NCI-H2196 treated with DMSO at 0.1 percent for 48 hours (cell line): ENCODE results near the gene LRRC1.
A peak's percentile ranks its signal among the peaks of the same experiment; 100 is the strongest.
"Not testable (repeated sequence)": the region's sequence is repeated elsewhere in the genome, so short reads cannot be mapped to it uniquely, and the experiment has no call there.

Experiments
- DNase-seq: peaks from one replicate; lab custom pipeline; 2025; ENCODE audit not compliant: unreplicated experiment; lab: John Stamatoyannopoulos, UW

LRRC1 gene

DNA sequence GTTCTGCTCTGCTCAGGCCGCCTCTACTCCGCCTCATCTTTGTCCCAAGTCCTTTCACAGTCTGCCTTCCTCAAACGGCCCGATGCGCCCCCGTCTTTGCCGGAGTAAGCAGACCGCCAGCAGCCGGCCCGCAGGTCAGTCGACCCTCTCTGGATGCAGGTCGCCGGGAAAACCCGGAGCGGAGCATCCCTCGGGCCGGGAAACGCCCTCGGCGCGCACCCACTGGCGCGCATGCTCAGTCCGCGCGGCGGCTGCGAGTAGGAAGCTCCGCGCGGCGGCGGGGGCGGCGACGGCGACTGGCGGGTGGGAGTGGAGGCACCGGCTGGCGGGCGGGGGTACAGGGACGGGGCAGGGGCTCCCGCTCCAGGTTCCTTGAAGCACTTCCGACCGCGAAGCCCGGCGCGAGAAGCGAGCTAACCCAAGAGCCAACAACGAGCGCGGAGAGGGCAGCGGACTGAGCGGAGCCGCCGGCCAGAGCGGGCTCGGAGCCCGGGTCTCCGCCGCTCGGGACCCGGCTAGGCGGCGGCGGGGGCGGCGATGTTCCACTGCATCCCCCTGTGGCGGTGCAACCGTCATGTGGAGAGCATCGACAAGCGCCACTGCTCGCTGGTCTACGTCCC, at the start of gene LRRC1:
Gene LRRC1 (plus strand): TSS at position 286 of the 620 bp plus-strand sequence. CDS start 252 bp downstream, at position 538.
- peak; percentile 72 for DNase-seq

DNA sequence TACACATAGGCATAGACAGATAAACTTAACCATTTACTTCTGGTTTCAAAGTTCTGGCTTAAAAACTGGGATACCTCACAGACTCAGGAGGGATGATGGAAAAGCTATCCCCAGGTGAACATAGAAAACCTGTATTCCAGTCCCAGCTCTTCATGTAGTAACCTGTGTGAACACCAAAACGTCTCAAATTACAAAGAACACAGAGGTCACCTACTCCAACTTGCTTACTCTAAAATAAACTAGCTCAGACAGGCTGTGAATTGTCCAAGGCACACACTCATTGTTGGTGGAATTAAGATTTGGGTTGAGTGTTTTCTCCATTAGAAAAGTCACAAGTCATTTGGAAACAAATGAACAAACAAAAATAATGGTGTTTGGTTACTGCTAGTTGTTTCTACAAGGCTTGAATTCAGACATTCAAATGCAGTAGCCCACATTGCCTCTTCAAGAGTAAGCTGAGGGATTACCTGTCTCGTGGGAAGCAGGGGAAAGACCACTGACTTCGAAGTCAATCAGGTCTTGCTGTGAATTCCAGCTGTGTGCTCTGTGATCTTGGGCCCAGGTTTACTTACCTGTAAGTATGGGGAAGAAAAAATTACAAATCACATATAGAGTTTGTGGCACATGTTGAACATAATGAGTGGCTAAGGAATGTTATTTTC, 48.2 kb upstream of the LRRC1 start:
- peak; percentile 31 for DNase-seq

DNA sequence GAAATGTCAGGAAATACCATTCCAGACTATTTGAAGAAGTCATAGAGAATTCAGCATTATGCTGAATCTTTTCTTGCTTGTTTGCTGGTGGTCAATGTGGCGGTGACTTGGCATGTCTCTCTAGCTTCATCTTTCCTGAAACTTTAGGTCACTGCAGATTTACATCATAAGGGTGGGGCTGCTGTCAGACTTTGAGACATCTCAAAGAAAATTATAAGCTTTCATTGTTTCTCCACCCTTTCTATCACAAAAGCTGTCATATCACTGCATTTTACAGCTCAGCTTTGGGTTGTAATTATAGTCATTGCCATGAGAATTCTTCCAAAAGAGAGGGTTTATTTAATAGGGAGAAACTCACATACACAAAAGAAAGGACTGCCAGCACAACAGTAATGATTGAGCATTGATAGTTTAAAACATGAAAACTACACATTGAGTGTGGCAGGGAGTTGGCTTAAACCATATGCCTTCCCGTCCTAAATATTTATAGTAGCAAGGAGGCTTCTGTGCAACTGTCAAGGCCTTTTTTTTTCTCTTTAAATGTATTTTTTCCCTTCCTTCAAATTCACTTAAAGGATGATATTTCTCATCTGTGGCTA, 44.7 kb upstream of the LRRC1 start:
- DNase-seq, result no peak

DNA sequence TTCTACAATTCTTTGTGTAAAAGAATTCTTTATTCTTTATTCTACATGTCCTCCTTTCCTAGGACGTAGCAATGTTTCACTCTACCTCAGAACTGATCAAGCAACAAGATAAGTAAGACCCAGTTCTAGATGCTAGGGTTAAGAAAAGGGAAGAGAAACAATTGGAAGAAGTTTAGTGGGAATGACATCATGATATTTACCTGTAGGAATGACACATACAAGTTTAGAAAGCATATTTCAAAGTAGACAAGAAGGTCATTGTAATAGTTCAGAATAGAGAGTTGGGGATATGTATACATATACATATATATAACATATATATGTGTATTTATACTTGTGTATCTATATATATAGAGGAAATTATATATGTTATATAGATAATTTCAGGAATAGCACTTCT, 43.4 kb upstream of the LRRC1 start:
- no peak for DNase-seq

DNA sequence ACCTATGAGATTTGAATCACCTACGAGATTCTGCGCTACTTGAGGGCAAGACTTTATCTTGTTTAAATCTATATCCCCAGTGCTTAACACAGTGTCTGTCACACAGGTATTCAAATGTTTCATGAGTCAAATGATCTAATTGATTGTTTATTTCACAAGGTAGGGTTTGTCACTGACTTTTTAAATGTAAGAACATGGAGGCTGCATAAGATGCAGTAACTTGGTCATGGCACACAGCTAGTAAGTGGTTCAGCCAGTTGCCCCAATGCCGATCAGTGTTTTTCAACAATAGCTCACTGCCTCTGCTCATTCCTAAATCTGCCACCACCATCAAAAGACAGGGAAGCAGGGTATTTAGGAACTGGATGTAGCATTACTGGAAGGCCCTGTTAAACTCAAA, 42.4 kb upstream of the LRRC1 start:
- no peak for DNase-seq

DNA sequence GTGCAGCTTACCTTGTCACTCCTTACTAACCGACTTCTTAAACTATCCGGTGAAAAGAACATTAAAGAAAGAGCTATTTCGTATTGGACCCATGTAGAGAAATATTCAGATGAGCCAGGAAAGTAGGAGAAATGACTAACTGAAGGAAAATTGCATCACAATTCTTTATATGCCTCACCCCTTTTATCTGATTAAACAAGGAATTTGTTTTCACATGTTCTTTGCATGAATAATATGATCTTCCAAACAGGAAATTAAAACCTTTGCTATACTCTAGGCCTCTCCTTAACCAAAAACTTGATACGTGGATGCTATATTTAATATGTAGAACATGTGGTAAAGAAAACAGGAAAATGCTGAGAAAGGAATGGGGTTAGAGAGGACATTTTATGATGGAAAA, 41.9 kb upstream of the LRRC1 start:
- no peak for DNase-seq

DNA sequence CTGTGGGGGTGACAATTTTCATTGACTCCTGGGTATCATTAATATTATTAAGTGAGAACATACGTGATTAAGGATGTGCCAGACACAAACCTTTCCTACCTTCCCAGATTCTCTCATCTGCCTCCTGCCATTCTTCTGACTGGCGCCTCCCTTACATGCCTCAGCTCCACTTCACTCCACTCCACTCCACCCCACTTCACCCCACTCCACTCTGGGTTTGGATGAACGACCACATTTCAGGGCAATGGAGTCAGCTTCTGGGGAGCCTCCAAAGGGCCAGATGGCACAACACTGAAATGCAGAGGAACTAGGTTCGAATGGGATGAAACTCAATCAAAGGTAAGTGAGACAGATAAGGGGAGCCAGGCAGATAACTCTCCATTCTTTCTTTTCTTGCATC, 40.5 kb upstream of the LRRC1 start:
- DNase-seq, result no peak

DNA sequence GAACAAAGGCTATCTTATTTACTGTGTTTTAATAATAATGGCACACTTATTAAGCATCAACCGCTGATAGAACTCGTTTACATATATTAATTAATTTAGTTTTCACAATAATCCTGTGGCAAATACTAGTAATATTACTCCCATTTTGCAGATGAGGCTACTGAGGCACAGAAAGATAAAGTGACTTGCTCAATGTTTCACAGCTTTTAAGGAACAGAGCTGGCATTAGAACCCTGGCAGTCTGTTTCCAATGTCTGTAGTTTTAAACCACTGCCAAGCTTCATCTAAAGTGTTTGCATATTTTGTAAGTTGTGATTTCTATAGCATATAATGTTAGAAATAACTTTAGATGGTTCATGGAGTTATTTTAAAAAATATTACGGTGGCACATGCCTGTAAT, 38.4 kb upstream of the LRRC1 start:
- no peak for DNase-seq

DNA sequence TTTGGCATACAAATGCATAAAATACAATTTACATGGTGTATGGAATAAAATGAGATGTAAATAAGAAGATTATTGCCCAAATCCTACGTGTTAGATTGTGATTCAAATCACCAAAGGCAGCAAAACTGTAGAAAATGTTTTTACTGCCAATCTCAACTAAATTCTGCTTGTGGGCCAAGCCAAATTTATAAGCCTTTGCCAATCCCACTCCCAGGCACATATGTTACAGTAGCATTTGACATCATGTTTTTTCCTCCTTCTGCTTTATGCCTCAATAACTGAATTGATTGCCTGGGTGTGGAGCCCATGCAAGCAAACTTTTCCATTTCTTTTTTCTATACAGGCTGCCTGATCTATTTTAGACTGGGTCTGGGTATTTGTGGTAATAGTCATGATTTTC, 36.3 kb upstream of the LRRC1 start:
- DNase-seq, result no peak

DNA sequence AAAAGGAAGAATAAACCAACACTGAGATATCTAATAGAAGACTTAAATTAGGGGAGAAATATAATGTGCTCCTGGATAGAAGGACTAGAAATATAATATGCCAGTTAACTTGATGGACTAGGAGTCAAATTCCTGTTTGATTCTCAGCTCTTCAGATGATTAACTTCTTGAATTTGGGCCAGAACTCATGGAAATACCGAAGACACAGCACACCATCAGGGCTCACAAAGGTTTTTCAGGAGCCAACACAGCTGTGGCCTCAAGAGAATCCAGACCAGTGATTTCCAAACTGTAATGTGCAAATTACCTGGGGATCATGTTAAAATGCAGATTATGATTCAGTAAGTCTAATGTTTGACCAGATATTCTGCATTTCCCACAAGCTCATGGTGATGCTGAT, 33.8 kb upstream of the LRRC1 start:
- no peak for DNase-seq

DNA sequence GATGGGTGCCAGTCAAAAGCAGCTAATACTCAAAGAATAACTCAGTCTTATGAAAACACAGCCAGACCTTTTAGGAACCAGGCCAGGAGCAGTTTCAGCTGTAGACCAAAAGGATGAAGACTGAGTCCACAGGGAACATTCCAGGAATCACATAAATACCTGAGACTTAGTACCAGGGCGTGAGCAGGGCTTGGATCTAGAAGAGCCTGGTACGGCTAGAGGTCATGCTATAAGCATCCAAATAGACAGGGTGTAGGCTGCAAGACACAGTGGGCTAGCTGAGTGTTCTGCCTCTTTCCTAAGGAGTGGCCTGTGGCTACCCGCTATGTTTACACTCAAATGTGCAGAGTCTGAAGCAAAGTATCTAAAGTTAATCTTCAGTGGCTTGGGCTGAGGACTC, 29.5 kb upstream of the LRRC1 start:
- DNase-seq, result no peak

DNA sequence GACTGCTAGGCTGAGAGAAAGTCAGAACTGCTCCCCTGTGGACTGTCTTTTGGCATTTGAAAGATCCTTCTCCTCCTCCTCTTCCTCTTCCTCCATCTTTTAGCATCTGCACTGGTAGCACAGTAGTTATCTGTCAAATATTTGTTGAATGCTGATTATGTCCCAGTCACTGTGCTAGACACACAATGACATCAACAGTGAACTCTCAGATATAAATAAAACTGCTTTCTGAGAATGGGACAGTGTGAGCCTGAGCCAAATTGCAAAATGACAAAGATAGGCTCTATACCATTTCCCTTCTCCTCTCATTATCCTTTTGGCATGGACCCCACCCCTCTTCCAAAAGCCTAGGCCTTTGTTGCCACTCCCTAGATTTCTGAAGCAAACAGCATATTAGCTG, 27.9 kb upstream of the LRRC1 start:
- DNase-seq, result no peak

DNA sequence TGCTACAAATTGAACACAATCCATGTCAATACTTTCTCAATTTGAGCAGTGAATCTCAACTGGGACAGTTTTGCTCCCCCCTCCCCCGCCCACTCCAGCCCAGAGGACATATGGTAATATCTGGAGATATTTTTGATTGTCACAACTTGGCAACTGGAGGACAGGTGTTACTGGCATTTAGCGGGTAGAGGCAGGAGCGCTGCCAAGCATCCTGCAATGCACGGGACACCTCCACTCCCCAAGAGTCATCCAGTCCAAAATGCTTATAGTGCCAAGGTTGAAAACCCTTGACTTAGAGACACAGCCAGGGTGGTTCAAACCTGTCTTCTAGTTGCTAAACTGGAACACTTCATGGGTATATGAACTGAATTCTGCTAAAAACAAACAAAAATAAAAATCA, 26.9 kb upstream of the LRRC1 start:
- no peak for DNase-seq

DNA sequence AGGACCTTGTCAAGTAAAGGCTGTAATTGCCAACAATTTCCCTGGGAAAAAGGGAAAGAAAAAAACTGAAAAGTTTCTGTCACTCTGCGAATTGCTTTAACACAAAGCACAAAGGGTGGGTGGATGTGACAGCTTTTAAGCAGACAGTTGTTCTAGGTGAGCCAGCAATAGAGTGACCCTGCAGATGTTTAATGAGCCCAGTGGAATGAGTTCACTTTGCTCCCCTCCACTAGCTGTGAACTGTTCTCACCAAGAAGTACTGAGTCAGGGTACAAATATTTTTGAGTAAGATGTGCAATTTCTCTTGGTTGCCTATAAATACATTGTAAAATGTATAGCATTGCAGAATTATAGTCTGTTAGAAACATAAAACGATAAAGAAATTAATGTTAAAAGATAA, 26.2 kb upstream of the LRRC1 start:
- no peak for DNase-seq

DNA sequence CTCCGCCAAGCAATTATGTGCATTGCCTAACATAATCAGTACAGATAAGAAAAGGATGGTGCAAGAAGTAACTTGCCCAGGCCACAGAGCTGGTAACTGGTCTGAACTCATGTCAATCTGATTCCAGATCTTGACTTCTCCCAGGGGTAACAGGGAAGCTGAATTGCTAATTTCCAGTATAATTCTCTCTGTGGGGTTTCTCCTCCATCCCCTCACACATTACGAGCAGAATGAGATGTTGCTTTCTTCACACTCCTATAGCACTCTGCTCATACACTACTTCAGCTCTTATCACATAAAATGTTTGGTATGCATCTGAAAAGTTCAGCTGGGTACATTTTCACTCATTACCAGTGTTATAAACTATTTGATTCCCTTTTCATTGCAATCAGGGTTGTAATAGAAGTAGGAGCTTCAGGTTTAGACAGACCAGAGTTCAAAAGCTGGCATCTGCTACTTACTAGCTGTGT, 24.0 kb upstream of the LRRC1 start:
- DNase-seq, result no peak

DNA sequence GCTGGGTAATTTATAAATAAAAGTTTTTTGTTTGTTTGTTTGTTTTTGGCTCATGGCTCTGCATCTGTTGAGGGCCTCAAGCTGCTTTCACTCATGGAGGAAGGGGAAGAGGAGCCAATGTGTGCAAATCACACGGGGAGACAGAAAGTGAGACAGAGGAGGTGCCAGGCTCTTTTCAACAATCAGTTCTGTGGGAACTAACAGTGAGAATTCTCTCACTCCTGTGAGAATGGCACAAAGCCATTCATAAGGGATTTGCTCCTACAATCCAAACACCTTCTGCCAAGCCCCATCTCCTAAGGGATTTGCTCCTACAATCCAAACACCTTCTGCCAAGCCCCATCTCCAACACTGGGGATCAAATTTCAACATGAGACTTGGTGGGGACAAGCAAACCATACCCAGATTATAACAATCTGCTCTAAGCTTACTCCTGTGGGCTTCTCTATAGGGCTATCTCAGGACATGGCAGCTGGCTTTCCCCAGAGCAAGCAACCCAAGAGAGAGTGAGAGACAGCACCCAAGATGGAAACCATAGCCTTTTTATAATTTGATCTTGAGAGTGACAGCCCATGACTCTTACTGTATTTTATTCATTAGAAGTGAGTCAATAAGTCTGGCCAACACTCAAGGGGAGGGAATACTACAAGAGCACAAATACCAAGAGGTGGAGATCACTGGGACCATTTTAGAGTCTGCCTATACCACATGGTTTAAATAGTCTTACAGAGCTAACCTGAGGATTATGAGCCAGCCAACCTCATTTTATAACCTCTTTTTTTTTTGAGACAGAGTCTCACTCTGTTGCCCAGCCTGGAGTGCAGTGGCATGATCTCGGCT, 22.8 kb upstream of the LRRC1 start:
- no peak for DNase-seq

DNA sequence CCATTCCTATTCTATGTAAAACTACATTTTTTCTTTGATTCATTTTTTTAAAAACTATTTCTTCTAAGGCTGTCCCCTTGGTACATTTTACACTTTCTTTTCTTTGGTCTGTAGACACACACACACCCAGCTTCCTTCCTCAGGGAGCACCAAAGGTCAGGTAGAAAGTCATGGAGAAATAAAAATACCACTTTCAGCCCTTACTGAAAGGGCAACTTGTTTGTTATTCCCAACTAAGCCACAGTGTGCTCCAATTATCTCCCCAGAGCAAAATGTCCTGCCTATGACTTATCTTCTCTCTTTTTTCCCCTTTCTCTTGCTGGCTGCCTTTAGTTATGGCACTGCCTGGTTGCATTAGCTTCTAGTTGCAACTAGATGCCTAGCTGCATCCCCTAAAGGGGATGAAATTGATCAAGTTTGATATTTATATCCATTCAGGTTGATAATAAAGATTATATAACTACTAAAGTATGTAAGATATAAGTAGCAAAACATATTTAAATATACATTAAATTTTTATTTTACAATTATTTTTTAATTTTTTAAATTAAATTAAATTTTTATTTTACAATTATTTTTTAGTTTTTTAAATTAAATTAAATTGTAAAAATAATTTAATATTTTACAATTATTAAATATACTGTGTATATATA, 21.6 kb upstream of the LRRC1 start:
- DNase-seq, result no peak

DNA sequence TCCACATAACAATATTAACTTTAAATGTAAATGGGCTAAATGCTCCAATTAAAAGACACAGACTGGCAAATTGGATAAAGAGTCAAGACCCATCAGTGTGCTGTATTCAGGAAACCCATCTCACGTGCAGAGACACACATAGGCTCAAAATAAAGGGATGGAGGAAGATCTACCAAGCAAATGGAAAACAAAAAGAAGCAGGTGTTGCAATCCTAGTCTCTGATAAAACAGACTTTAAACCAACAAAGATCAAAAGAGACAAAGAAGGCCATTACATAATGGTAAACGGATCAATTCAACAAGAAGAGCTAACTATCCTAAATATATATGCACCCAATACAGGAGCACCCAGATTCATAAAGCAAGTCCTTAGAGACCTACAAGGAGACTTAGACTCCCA, 18.7 kb upstream of the LRRC1 start:
- DNase-seq, result not testable (repeated sequence)

DNA sequence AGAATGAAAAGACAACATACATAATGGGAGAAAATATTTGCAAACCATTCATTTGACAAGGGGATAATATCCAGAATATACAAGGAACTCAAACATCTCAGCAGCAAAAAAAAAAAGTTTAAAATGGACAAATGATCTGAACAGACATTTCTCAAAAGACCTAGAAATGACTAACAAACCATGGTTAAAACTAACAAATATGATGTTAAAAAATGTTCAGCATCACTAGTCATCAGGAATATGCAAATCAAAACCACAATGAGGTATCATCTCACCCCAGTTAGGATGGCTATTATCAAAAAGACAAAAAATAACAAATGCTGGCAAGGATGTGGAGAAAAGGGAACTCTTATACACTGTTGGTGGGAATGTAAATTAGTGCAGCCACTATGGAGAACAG, 9.8 kb upstream of the LRRC1 start:
- not testable (repeated sequence) for DNase-seq

DNA sequence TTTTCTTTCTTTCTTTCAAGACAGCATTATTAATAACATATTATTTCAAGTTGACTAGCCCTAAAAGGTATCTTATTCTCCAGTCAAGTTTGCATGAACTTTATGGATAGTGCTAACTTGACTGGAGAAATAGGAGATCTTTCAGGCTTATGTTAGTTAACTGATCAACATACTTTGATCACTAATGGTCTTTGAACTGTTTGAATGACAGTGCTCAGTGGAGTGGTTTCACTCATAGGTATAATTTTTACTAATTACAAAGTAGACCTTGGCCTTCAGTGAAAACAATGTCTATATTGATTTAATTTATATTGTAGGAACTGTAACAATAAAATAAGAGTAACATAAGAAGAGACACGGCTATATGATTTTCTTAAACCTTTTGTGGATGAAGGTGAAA, 8.0 kb upstream of the LRRC1 start:
- DNase-seq, result no peak

DNA sequence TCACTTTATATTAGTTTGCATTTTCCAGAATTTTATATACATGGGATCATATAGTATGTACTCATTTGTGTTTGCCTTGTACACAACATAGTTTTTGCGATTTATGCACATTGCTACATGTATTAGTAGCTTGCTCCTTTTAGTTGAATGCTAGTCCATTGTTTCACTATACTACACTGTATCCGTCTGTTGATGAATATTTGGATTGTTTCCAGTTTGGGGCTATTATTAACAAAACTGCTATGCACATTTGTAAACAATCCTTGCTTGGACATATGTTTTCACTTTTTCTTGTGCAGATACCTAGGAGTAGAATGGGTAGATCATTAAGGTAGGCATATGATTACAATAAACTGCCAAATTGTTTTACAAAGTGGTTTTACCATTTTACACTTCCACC, 3.9 kb upstream of the LRRC1 start:
- no peak for DNase-seq
